GM23338 (cell line): Measurements from ENCODE around the gene SLC66A2.

Source experiments
- CTCF ChIP-seq, 2 experiments: fragments of 200-600 bp in 1 of 2; sonication (generic) in 1 of 2; conservative IDR thresholded peaks; 2 replicates each; pipeline versions ENCODE4 v1.5.1 to v1.6.1; 2016 to 2017; ENCODE audit warnings: antibody characterized with exemption in 2 of 2, low read depth in 2 of 2, mild to moderate bottlenecking in 2 of 2, moderate library complexity in 1 of 2
- ETS1 ChIP-seq: IDR thresholded peaks from 2 replicates; pipeline ENCODE4 v1.6.1; 2016; ENCODE audit warnings: antibody characterized with exemption
- EZH2 ChIP-seq: fragments of 200-600 bp; sonication (generic); IDR thresholded peaks from one replicate; pipeline ENCODE4 v1.8.0; 2017; ENCODE audit warnings: antibody characterized with exemption, mild to moderate bottlenecking, low read depth; ENCODE audit not compliant: unreplicated experiment
- EZH2phosphoT487 ChIP-seq: fragments of 200-600 bp; sonication (generic); IDR thresholded peaks from one replicate; pipeline ENCODE4 v1.8.1; 2018; ENCODE audit warnings: antibody characterized with exemption; ENCODE audit not compliant: unreplicated experiment
- JUNB ChIP-seq: IDR thresholded peaks from one replicate; pipeline ENCODE4 v1.6.1; 2016; ENCODE audit warnings: antibody characterized with exemption; ENCODE audit not compliant: unreplicated experiment
- NANOG ChIP-seq: IDR thresholded peaks from 2 replicates; pipeline ENCODE4 v1.6.1; 2016; ENCODE audit warnings: antibody characterized with exemption, borderline replicate concordance
- POLR2AphosphoS5 ChIP-seq: IDR thresholded peaks from 2 replicates; pipeline ENCODE4 v1.6.1; 2016; ENCODE audit warnings: antibody characterized with exemption, low read depth

- no peak for TF ChIP-seq EZH2phosphoT487
- TF ChIP-seq CTCF (conservative IDR thresholded peaks at IDR 0.05; ENCODE audit: low read depth in 2 of 2) = no peak
- TF ChIP-seq EZH2 = no peak
- TF ChIP-seq POLR2AphosphoS5 = no peak
- no peak for TF ChIP-seq ETS1
- no peak for TF ChIP-seq NANOG
- TF ChIP-seq JUNB = no peak
Measured at GRCh38 chr18:79917853-79918614, 33.4 kb downstream of the SLC66A2 start.
